Mesenchymal stem cell (in vitro differentiated cells and primary cell): ENCODE data around the gene IGSF23.
"Not testable (repeated sequence)": the region's sequence is repeated elsewhere in the genome, so short reads cannot be mapped to it uniquely, and the experiment has no call there.

Experiments
- DNase-seq: peaks from one replicate; pipeline ENCODE4 v3.0.0-alpha.2; 2013
- H2AFZ ChIP-seq: one replicate; pipeline ENCODE4 v1.6.1; 2013; ENCODE audit warnings: low read depth, mild to moderate bottlenecking, control low read depth, inconsistent platforms, low read length, moderate library complexity
- H2AK5ac ChIP-seq: 2 replicates; pipeline ENCODE4 v1.6.1; 2013; ENCODE audit warnings: low read length, moderate library complexity, mild to moderate bottlenecking, inconsistent platforms; ENCODE audit not compliant: severe bottlenecking
- H2BK120ac ChIP-seq: one replicate; pipeline ENCODE4 v1.6.1; 2013; ENCODE audit warnings: low read depth, mild to moderate bottlenecking, inconsistent platforms, low read length, moderate library complexity
- H2BK12ac ChIP-seq, 2 experiments: one replicate each; pipeline ENCODE4 v1.6.1; 2013; ENCODE audit warnings: inconsistent platforms in 2 of 2, low read length in 2 of 2, mild to moderate bottlenecking in 2 of 2, moderate library complexity in 2 of 2, control low read depth in 1 of 2
- H2BK15ac ChIP-seq: one replicate; pipeline ENCODE4 v1.6.1; 2013; ENCODE audit warnings: mild to moderate bottlenecking, low read depth, inconsistent platforms; ENCODE audit not compliant: poor library complexity, severe bottlenecking
- H2BK5ac ChIP-seq: 2 replicates; pipeline ENCODE4 v1.6.1; 2013; ENCODE audit warnings: low read depth, mild to moderate bottlenecking, low read length, control low read depth, inconsistent platforms; ENCODE audit not compliant: poor library complexity, severe bottlenecking
- H3K14ac ChIP-seq, 2 experiments: one replicate each; pipeline ENCODE4 v1.6.1; 2013; ENCODE audit warnings: inconsistent platforms in 2 of 2, low read length in 2 of 2, control low read depth in 1 of 2, mild to moderate bottlenecking in 1 of 2, moderate library complexity in 1 of 2
- H3K18ac ChIP-seq, 2 experiments: one replicate each; pipeline ENCODE4 v1.6.1; 2013; ENCODE audit warnings: inconsistent platforms in 2 of 2, low read length in 2 of 2, control low read depth in 1 of 2, low read depth in 1 of 2, mild to moderate bottlenecking in 1 of 2
- H3K23ac ChIP-seq, 2 experiments: one replicate each; pipeline ENCODE4 v1.6.1; 2013; ENCODE audit warnings: inconsistent platforms in 2 of 2, low read length in 2 of 2, mild to moderate bottlenecking in 2 of 2, moderate library complexity in 2 of 2, control low read depth in 1 of 2
- H3K27ac ChIP-seq: 2 replicates; pipeline ENCODE4 v1.5.1; 2013; ENCODE audit warnings: mild to moderate bottlenecking, moderate library complexity, low read length, control low read depth, inconsistent platforms; ENCODE audit not compliant: poor library complexity, severe bottlenecking
- H3K27me3 ChIP-seq, 2 experiments: 2 replicates each; pipeline versions ENCODE4 v1.6.1 to v1.7.0; 2013; ENCODE audit warnings: low read length in 2 of 2, mild to moderate bottlenecking in 2 of 2, moderate library complexity in 2 of 2, control low read depth in 1 of 2, inconsistent platforms in 1 of 2; ENCODE audit not compliant: control insufficient read depth in 1 of 2, insufficient read depth in 1 of 2
- H3K36me3 ChIP-seq, 2 experiments: 2 replicates each; pipeline versions ENCODE4 v1.6.1 to v1.7.0; 2013; ENCODE audit warnings: low read length in 2 of 2, control low read depth in 1 of 2, inconsistent platforms in 1 of 2, low read depth in 1 of 2, mild to moderate bottlenecking in 1 of 2; ENCODE audit not compliant: insufficient read depth in 2 of 2, control insufficient read depth in 1 of 2
- H3K4ac ChIP-seq, 2 experiments: one replicate each; pipeline ENCODE4 v1.6.1; 2013; ENCODE audit warnings: inconsistent platforms in 2 of 2, low read length in 2 of 2, mild to moderate bottlenecking in 2 of 2, moderate library complexity in 2 of 2, control low read depth in 1 of 2, low read depth in 1 of 2
- H3K4me1 ChIP-seq: 2 replicates; pipeline ENCODE4 v1.6.1; 2013; ENCODE audit warnings: low read depth, low read length, control low read depth; ENCODE audit not compliant: control insufficient read depth, insufficient read depth
- H3K4me2 ChIP-seq: 2 replicates; pipeline ENCODE4 v1.6.1; 2013; ENCODE audit warnings: low read length, mild to moderate bottlenecking, inconsistent platforms; ENCODE audit not compliant: poor library complexity, severe bottlenecking
- H3K4me3 ChIP-seq, 2 experiments: 2 replicates each; pipeline versions ENCODE4 v1.5.1 to v1.7.0; 2013; ENCODE audit warnings: low read length in 2 of 2, mild to moderate bottlenecking in 2 of 2, control low read depth in 1 of 2, low read depth in 1 of 2; ENCODE audit not compliant: insufficient read depth in 1 of 2
- H3K79me1 ChIP-seq: replicated peaks from 2 replicates; pipeline ENCODE4 v1.6.1; 2013; ENCODE audit warnings: mild to moderate bottlenecking, control low read depth, low read length, inconsistent platforms; ENCODE audit not compliant: poor library complexity, severe bottlenecking
- H3K9ac ChIP-seq: 2 replicates; pipeline ENCODE4 v1.7.0; 2013; ENCODE audit warnings: mild to moderate bottlenecking, low read length, moderate library complexity
- H3K9me3 ChIP-seq: 2 replicates; pipeline ENCODE4 v1.7.0; 2013; ENCODE audit warnings: mild to moderate bottlenecking, low read length; ENCODE audit not compliant: control insufficient read depth
- H4K8ac ChIP-seq: one replicate; pipeline ENCODE4 v1.6.1; 2013; ENCODE audit warnings: inconsistent platforms, mild to moderate bottlenecking, low read length, moderate library complexity
- H4K91ac ChIP-seq: one replicate; pipeline ENCODE4 v1.6.1; 2013; ENCODE audit warnings: mild to moderate bottlenecking, low read length, inconsistent platforms
- WGBS: methylation state at CpG from one replicate; pipeline ENCODE4 v1.1.7; 2013; ENCODE audit warnings: mixed read lengths; 5-methylcytosine and 5-hydroxymethylcytosine counted together

Gene IGSF23

DNA sequence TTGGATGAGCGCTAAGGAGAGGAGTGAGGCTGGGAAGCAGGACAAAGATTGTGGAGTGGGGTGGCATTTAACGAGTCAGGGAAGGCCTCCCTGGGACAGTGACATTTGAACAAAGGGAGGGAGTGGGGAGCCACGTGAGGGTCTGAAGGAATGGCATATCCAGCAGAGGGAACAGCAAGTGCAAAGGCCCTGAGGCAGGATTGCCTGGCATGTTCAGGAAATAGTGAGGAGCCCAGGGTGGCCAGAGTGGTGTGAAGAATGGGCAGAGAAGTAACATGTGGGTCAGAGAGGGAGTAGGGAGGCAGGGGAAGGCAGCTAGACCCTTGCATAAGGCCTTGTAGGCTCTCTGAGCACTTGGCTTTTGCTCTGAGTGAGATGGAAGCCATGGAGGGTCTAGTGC is 15.4 kb downstream of the IGSF23 start:
- Histone ChIP-seq H4K91ac (no peak overlapping the region), H3K18ac (no peak overlapping the region), H2AK5ac (peak overlapping the region; percentile 36), H3K4me3 (no peak overlapping the region), H3K9ac (no peak overlapping the region), H3K36me3 (peaks cover 0 to 16% of the 10 kb centered on the region in 2 experiments), H2BK5ac (no peak overlapping the region), H3K27me3 (peaks cover 0 to 8% of the 10 kb centered on the region in 2 experiments), H3K4me1 (peaks cover 14% of the 10 kb centered on the region), H2BK120ac (no peak overlapping the region), H3K79me1 (no peaks in the 10 kb centered on the region), H2BK12ac (no peak overlapping the region), H2BK15ac (no peak overlapping the region), H3K4me2 (no peak overlapping the region), H3K4ac (no peak overlapping the region), H3K27ac (no peak overlapping the region), H3K9me3 (no peaks in the 10 kb centered on the region), H4K8ac (no peak overlapping the region), H3K14ac (no peak overlapping the region), H2AFZ (no peak overlapping the region), H3K23ac (no peak overlapping the region)
- 78% methylated on average over 3 of the region's 3 CpGs for WGBS
- DNase-seq, result no peak

DNA sequence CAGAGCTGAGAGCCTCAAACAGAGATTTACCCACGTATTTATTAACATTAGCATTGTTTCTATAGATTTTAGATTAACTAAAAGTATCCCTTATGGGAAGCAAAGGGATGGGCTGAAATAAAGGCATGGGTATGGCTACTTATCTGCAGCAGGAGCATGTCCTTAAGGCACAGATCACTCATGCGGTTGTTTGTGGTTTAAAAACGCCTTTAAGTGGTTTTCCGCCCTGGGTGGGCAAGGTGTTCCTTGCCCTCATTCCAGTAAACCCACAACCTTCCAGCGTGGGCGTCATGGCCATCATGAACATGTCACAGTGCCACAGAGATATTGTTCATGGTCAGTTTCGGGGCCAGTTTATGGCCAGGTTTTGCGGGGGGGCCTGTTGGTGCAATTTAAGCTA is 18.2 kb downstream of the IGSF23 start:
- not testable (repeated sequence) for H3K9ac ChIP-seq, H2BK5ac ChIP-seq, H2BK120ac ChIP-seq, H3K27me3 ChIP-seq, DNase-seq, H2BK12ac ChIP-seq, H3K4ac ChIP-seq, H3K79me1 ChIP-seq, H3K4me3 ChIP-seq, H3K23ac ChIP-seq, H3K4me2 ChIP-seq, H2AK5ac ChIP-seq, H3K18ac ChIP-seq, H3K27ac ChIP-seq, H4K91ac ChIP-seq, H2AFZ ChIP-seq, H2BK15ac ChIP-seq, H3K9me3 ChIP-seq, H4K8ac ChIP-seq
- peaks cover 0 to 14% of the 10 kb centered on the region in 2 experiments for H3K36me3 ChIP-seq
- peaks cover 16% of the 10 kb centered on the region for H3K4me1 ChIP-seq
- peak overlapping the region in 1 of 2 experiments; percentile 45 for H3K14ac ChIP-seq
- 89% methylated on average over 7 of the region's 8 CpGs for WGBS

DNA sequence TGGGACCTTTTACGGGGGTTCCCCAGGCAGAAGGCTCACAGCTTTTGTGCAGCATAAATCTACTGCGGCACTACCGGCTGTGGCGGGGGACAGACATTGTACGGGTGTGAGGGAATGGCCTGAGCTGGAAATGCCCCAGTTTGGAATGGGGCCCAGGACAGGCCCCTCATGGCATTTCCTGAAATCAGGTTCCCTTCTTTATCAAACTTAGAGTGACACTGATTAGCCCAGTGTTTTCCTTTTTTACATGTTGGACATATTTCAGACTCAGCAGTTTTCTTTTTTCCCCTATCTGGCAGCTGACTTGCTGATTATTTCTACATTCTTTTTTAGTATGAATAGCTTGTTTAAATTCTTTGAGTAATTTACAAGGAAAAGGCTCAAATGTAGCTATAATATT is 20.7 kb downstream of the IGSF23 start:
- DNase-seq, H3K79me1 ChIP-seq, H2BK5ac ChIP-seq, H3K4me2 ChIP-seq, H4K91ac ChIP-seq, H2BK12ac ChIP-seq, H3K18ac ChIP-seq, H3K36me3 ChIP-seq, H2AK5ac ChIP-seq, H2AFZ ChIP-seq, H3K27me3 ChIP-seq, H3K4ac ChIP-seq, H3K27ac ChIP-seq, H3K14ac ChIP-seq, H3K23ac ChIP-seq, H4K8ac ChIP-seq, H3K4me3 ChIP-seq, H2BK15ac ChIP-seq, H3K9me3 ChIP-seq, H2BK120ac ChIP-seq, H3K9ac ChIP-seq: not testable (repeated sequence)
- peaks cover 12% of the 10 kb centered on the region for H3K4me1 ChIP-seq
- WGBS, result 72% methylated on average over 5 of the region's 5 CpGs

DNA sequence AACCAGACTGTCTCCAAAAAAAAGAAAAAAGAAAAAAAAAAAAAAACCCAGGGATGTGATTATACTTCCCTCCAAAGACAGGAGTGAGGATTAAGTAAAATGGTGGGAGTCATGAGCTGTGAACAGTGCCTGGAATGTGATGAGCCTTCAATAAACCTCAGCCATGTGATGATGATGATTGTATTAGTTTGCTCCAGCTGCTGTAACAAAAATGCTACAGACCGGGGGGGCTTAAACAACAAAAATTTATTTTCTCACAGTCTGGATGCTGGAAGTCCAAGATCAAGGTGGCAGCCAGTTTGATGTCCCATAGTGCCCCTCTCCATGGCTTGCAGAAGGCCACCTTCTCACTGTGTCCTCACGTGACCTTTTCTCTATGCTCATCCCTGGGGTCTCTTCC is 21.4 kb downstream of the IGSF23 start:
- Histone ChIP-seq H3K27ac (no peak overlapping the region), H3K14ac (no peak overlapping the region), H4K91ac (no peak overlapping the region), H2BK15ac (no peak overlapping the region), H2AFZ (no peak overlapping the region), H3K79me1 (peaks cover 2% of the 10 kb centered on the region), H2AK5ac (no peak overlapping the region), H3K4me2 (no peak overlapping the region), H2BK120ac (no peak overlapping the region), H3K4me1 (peaks cover 14% of the 10 kb centered on the region), H3K27me3 (peaks cover 0 to 10% of the 10 kb centered on the region in 2 experiments), H3K4me3 (no peak overlapping the region), H3K9ac (no peak overlapping the region), H3K18ac (no peak overlapping the region), H2BK12ac (no peak overlapping the region), H2BK5ac (no peak overlapping the region), H4K8ac (no peak overlapping the region), H3K4ac (no peak overlapping the region), H3K23ac (no peak overlapping the region), H3K9me3 (no peaks in the 10 kb centered on the region), H3K36me3 (peaks cover 0 to 4% of the 10 kb centered on the region in 2 experiments)
- 86% methylated on average over 2 of the region's 2 CpGs for WGBS
- no peak for DNase-seq
